ENCODE measurements around the gene DCUN1D1.

The DCUN1D1 gene

DNA sequence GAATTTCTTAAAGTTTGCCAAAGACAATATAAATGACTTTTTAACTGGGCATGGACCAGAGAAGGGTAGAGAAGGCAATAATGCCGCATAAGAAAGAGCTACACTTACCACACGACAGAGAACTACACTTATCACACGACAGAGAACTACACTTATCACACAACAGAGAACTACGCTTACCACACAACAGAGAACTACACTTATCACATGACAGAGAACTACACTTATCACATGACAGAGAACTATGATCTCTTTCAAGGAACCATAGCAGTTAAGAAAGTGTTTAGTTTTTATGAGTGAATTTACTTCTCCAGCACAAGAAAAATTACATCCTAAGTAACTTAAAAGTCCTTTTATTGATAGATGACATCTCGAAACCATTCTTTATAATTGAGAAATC is 32.0 kb downstream of the DCUN1D1 start:
- TF ChIP-seq, protein P1, sequence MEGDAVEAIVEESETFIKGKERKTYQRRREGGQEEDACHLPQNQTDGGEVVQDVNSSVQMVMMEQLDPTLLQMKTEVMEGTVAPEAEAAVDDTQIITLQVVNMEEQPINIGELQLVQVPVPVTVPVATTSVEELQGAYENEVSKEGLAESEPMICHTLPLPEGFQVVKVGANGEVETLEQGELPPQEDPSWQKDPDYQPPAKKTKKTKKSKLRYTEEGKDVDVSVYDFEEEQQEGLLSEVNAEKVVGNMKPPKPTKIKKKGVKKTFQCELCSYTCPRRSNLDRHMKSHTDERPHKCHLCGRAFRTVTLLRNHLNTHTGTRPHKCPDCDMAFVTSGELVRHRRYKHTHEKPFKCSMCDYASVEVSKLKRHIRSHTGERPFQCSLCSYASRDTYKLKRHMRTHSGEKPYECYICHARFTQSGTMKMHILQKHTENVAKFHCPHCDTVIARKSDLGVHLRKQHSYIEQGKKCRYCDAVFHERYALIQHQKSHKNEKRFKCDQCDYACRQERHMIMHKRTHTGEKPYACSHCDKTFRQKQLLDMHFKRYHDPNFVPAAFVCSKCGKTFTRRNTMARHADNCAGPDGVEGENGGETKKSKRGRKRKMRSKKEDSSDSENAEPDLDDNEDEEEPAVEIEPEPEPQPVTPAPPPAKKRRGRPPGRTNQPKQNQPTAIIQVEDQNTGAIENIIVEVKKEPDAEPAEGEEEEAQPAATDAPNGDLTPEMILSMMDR (conservative IDR thresholded peaks at IDR 0.05): no peak
- no peak for TF ChIP-seq ZFX (IDR thresholded peaks at IDR 0.05)
- H3K27ac ChIP-seq: no peak overlapping the region

DNA sequence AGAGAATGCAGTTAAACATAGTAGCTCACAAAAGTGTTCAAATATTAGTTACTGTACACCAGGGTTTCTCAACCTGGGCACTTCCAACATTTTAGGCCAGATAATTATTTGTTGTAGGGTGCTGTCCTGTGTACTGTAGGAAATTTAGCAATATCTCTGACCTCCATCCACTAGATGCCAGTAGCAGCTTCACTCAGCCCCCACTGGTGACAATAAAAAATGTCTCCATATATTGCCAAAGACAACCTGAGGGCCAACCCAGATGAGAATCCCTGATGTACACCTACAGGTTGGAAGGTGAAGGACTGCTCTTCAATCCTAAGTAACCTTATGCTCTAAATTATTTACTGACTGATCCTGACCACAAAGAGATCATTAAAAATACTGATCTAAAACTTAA is 32.5 kb downstream of the DCUN1D1 start:
- H3K27ac ChIP-seq: no peak overlapping the region
- TF ChIP-seq, protein P1 (conservative IDR thresholded peaks at IDR 0.05): peak; percentile 39
- no peak for TF ChIP-seq ZFX (IDR thresholded peaks at IDR 0.05)

DNA sequence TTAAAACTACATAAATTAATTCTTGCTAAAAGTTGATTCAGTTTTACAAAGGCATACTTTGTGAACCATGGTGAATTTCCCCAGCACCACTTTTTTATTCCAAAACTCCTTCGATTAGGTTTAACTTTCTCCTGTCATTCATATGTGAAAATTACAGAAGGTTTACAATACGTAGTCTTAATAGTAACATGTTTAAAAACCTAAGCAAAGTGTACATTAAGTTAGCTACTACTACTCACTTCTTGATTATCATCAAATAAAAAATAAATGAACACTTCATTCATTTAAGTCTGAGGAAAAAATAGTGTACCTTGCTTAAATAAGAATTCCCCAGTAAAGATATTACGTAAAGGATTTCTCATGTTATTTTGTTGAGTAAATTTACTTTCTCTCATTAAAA is 38.6 kb downstream of the DCUN1D1 start:
- TF ChIP-seq ZFX (IDR thresholded peaks at IDR 0.05): no peak
- TF ChIP-seq, protein P1 (conservative IDR thresholded peaks at IDR 0.05): no peak
- H3K27ac ChIP-seq: no peak overlapping the region

DNA sequence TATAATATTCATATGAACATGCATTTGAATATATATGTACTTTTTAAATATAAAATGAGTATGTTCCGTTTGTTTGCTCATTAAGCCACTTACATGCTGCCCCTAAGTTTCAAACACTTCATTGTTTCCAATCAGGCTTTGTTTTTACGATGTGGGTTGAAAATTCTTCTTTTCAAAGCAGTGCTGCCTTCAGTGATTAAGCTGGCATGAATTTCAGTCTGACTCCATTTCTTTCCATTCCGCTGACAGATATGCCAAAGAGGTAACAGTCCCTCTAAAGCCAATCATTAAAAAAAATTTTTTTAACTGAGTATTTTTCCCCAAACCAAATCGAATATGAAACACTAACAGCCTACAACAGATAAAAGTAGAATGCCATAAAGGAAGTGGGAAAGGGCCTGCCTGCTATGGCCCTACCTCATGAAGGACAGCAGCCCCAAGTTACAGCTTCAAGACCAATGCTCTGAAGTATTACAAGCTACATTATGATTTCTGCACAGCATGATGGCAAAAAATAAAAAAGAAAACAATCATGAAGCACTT is 40.0 kb downstream of the DCUN1D1 start:
- no peak for TF ChIP-seq ZFX (IDR thresholded peaks at IDR 0.05)
- TF ChIP-seq, protein P1 (conservative IDR thresholded peaks at IDR 0.05): no peak
- H3K27ac ChIP-seq: no peak overlapping the region

DNA sequence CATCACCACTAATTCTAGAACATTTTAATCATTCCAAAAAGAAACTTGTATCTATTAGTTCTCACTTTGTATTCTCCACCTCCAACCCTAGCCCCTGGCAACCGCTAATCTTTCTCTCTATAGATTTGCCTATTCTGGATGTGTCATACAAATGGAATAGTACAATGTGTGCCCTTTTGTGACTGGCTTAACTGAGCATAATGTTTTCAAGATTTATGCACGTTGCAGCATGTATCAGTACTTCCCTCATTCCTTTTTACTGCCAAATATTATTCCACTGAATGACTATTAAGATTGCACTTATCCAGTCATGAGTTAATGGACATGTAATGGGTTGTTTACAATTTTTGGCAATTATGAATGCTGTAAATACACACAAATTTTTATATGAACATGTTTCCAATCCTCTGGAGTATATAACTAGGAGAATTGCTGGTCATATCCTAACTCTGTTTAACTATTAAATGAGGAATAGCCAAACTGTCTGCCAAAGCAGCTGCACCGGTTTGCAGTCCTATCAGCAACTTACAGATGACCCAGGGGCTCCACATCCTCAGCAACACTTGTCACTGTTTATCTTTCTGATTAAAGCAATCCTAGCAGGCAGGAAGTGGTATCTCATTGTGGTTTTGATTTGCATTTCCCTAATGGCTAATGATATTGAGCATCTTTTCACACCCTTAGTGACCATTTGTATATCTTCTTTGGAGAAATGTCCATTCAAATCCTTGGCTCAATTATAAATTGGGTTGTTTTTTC is 42.9 kb downstream of the DCUN1D1 start:
- TF ChIP-seq, protein P1 (conservative IDR thresholded peaks at IDR 0.05): no peak
- TF ChIP-seq ZFX (IDR thresholded peaks at IDR 0.05): no peak
- H3K27ac ChIP-seq: no peak overlapping the region

DNA sequence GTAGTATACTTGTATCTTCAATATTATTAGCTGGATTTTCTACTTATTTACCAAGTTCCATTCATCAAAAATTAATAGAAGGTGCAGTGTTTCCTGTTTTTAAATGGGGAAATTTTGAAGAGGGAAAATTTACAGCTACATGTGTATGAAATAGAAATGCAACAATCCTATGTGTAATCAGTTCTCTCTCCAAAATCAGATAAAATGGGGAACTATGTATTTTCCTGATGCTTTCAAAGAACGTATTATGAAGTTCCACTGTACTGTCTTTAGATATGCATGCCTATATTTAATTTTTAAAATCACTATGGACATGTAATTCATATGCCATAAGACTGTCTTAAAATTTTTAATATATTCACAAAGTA is 43.4 kb downstream of the DCUN1D1 start:
- H3K27ac ChIP-seq: no peak overlapping the region
- TF ChIP-seq, protein P1 (conservative IDR thresholded peaks at IDR 0.05): no peak
- TF ChIP-seq ZFX (IDR thresholded peaks at IDR 0.05): no peak

DNA sequence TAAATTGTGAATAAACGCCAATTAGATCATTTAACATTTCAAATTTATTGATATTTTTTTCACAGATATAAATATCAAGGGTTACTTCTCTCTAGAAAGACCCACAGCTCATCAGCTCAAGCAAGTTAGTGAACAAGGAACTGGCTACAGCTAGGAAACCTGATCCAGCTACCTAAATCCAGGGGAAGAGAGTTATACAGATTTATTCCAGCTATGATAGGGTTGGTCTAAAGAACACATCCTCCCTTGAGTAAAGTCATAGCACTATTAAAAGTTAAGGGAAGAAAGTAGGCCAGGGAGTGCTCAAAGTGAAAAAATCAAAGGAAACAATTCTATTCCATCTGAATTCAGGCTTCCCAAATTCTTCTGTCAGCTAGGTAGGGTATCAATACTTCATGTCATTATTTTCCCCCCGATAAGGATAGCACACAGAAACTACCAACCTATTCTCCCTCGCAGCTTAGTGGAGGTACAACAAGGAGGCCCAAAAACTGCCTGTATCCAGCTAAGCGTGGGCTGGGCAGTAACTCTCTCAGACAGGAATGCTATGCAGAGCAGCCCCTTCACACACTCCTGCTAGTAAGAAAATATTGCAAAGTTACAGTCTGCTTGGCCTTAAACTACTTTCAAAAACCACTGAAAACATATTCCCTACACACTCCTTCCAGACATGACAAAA is 44.0 kb downstream of the DCUN1D1 start:
- H3K27ac ChIP-seq: no peak overlapping the region
- TF ChIP-seq, protein P1 (conservative IDR thresholded peaks at IDR 0.05): no peak
- no peak for TF ChIP-seq ZFX (IDR thresholded peaks at IDR 0.05)

Measured in C4-2B (cell line).